ENCODE measurements around the gene LRP2. TPM values are rescaled to one million over a fixed set of nuclear protein-coding genes. Genes with fewer than 3 reads are reported as not detected.
"Not testable (repeated sequence)": the region's sequence is repeated elsewhere in the genome, so short reads cannot be mapped to it uniquely, and the experiment has no call there.

Gene LRP2
- total RNA-seq, 3 donors from 2014 or later (not counting 1 experiment from before 2014, with no cell fraction given), result not detected

DNA sequence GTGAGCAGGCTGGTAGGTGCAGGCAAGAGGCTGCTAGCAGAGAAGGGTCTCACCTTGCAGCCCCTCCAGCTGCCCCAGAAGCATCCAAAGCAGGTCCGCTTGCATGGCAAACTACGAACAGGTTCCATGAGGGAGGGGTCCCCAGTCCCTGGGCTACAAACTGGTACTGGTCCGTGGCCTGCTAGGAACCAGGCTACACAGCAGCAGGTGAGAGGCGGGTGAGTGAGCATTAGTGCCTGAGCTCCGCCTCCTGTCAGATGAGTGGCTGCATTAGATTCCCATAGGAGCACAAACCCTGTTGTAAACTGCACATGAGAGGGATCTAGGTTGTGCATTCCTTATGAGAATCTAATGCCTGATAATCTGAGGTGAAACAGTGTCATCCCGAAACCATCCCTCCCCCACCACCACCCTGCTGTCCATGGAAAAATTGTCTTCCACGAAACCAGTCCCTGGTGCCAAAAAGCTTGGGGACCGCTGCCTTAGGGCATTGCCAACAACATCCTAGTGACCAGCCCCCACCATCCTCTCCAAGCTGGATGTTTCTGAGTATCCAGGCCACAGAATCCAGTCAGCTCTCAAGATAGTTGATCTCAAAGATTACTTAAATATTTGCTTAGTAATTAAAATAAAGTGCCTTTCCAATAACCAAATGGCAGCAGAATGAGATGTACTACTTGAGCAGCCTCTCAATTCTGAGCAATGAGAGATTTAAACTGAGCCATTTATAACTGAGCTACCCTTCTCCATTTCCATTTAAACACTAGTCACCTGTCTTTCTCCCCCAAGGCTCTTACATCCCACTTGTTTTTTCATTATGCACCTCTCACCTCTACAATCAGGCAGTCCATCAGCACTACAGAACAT is 32.4 kb downstream of the LRP2 start:
- no peak overlapping the region for H3K27ac ChIP-seq (ENCODE audit: low read length)
- Mint-ChIP-seq H3K4me1 (no peaks in the 10 kb centered on the region), H3K9me3 (no peaks in the 10 kb centered on the region), H3K27me3 (ENCODE audit: low read depth in 2 of 2) (peaks cover 5 to 9% of the 10 kb centered on the region in 2 donors), H3K36me3 (no peaks in the 10 kb centered on the region), H3K4me3 (no peak overlapping the region), H3K27ac (no peak overlapping the region)
- TF ChIP-seq, protein P1, sequence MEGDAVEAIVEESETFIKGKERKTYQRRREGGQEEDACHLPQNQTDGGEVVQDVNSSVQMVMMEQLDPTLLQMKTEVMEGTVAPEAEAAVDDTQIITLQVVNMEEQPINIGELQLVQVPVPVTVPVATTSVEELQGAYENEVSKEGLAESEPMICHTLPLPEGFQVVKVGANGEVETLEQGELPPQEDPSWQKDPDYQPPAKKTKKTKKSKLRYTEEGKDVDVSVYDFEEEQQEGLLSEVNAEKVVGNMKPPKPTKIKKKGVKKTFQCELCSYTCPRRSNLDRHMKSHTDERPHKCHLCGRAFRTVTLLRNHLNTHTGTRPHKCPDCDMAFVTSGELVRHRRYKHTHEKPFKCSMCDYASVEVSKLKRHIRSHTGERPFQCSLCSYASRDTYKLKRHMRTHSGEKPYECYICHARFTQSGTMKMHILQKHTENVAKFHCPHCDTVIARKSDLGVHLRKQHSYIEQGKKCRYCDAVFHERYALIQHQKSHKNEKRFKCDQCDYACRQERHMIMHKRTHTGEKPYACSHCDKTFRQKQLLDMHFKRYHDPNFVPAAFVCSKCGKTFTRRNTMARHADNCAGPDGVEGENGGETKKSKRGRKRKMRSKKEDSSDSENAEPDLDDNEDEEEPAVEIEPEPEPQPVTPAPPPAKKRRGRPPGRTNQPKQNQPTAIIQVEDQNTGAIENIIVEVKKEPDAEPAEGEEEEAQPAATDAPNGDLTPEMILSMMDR (IDR thresholded peaks at IDR 0.05), result no peak
- intact Hi-C loops (cut with micrococcal nuclease), result no loop called here
- H3K27me3 ChIP-seq (ENCODE audit: control insufficient read depth, insufficient read depth, low read length), result peaks cover 3% of the 10 kb centered on the region
- 96% methylated on average over 8 of the region's 8 CpGs for WGBS (ENCODE audit: insufficient coverage)
- H3K36me3 ChIP-seq (ENCODE audit: control insufficient read depth, insufficient read depth, low read length), result no peaks in the 10 kb centered on the region
- no peak overlapping the region for H3K4me3 ChIP-seq (ENCODE audit: low read length)
- ATAC-seq (no peak), DNase-seq (no peak)
- H3K9me3 ChIP-seq (ENCODE audit: control insufficient read depth, insufficient read depth, low read length), result no peaks in the 10 kb centered on the region
- H3K4me1 ChIP-seq (ENCODE audit: control insufficient read depth, insufficient read depth, low read length), result no peaks in the 10 kb centered on the region

DNA sequence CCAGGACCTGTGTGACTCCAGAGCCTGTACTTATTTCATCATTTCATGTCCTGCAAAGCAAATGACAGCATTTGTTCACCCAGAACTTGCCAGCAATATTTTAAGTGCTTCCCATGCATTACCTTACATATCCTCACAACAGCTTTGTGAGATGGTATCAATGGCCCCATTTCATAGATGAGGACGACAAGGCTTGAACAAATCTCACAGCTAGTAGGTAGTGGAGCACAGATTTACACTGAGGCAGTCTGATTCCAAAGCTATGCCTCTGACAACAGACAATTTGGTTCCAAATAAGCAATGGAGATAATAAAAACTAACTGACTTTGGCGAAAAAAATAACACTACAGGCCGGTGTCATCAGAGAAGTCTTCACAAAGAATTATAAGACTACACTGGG is 33.5 kb downstream of the LRP2 start:
- intact Hi-C loops (cut with micrococcal nuclease), result no loop called here
- no peaks in the 10 kb centered on the region for H3K4me1 ChIP-seq (ENCODE audit: control insufficient read depth, insufficient read depth, low read length)
- TF ChIP-seq, protein P1 (IDR thresholded peaks at IDR 0.05), result no peak
- no peak overlapping the region for H3K4me3 Mint-ChIP-seq
- peaks cover 5 to 9% of the 10 kb centered on the region in 2 donors for H3K27me3 Mint-ChIP-seq (ENCODE audit: low read depth in 2 of 2)
- no peaks in the 10 kb centered on the region for H3K36me3 Mint-ChIP-seq
- DNase-seq (no peak), ATAC-seq (no peak)
- peaks cover 3% of the 10 kb centered on the region for H3K27me3 ChIP-seq (ENCODE audit: control insufficient read depth, insufficient read depth, low read length)
- 95% methylated on average over 3 of the region's 3 CpGs for WGBS (ENCODE audit: insufficient coverage)
- no peaks in the 10 kb centered on the region for H3K36me3 ChIP-seq (ENCODE audit: control insufficient read depth, insufficient read depth, low read length)
- no peaks in the 10 kb centered on the region for H3K4me1 Mint-ChIP-seq
- no peaks in the 10 kb centered on the region for H3K9me3 Mint-ChIP-seq
- no peak overlapping the region for H3K27ac Mint-ChIP-seq
- H3K4me3 ChIP-seq (ENCODE audit: low read length), result no peak overlapping the region
- H3K27ac ChIP-seq (ENCODE audit: low read length), result no peak overlapping the region
- H3K9me3 ChIP-seq (ENCODE audit: control insufficient read depth, insufficient read depth, low read length), result no peaks in the 10 kb centered on the region

DNA sequence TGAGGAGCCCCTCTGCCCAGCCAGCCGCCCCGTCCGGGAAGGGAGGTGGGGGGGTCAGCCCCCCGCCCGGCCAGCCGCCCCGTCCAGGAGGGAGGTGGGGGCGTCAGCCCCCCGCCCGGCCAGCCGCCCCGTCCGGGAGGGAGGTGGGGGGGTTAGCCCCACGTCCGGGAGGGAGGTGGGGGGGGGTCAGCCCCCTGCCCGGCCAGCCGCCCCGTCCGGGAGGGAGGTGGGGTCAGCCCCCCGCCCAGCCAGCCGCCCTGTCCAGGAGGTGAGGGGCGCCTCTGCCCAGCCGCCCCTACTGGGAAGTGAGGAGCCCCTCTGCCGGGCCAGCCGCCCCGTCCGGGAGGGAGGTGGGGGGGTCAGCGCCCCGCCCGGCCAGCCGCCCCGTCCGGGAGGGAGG is 34.5 kb downstream of the LRP2 start:
- H3K27me3 ChIP-seq (ENCODE audit: control insufficient read depth, insufficient read depth, low read length); ATAC-seq; H3K36me3 ChIP-seq (ENCODE audit: control insufficient read depth, insufficient read depth, low read length); H3K27ac ChIP-seq (ENCODE audit: low read length); H3K4me3 Mint-ChIP-seq; H3K36me3 Mint-ChIP-seq; H3K27ac Mint-ChIP-seq; H3K4me3 ChIP-seq (ENCODE audit: low read length); intact Hi-C loops (cut with micrococcal nuclease); H3K4me1 Mint-ChIP-seq; H3K9me3 Mint-ChIP-seq; H3K4me1 ChIP-seq (ENCODE audit: control insufficient read depth, insufficient read depth, low read length); H3K9me3 ChIP-seq (ENCODE audit: control insufficient read depth, insufficient read depth, low read length); DNase-seq: not testable (repeated sequence)
- peaks cover 7 to 16% of the 10 kb centered on the region in 2 donors for H3K27me3 Mint-ChIP-seq (ENCODE audit: low read depth in 2 of 2)
- WGBS (ENCODE audit: insufficient coverage), result 97% methylated on average over 10 of the region's 33 CpGs

DNA sequence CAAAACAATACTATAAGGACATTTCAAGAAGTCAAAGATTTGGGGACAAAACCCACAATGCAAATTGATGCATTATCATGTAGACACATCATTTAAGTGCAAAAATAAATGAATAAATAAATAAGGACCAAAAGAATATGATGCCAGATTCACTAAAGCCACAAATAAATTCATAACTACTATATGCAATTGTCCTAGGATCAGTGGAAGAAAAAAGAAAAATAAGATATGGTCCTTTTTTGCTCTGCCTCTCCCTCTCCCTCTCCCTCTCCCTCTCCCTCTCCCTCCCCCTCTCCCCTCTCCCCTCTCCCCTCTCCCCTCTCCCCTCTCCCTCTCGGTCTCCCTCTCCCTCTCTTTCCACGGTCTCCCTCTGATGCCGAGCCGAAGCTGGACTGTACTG is 36.4 kb downstream of the LRP2 start:
- H3K27me3 Mint-ChIP-seq (ENCODE audit: low read depth in 2 of 2); DNase-seq; H3K36me3 Mint-ChIP-seq; H3K27me3 ChIP-seq (ENCODE audit: control insufficient read depth, insufficient read depth, low read length); H3K27ac ChIP-seq (ENCODE audit: low read length); H3K9me3 Mint-ChIP-seq; H3K4me1 Mint-ChIP-seq; H3K4me3 ChIP-seq (ENCODE audit: low read length); ATAC-seq; H3K9me3 ChIP-seq (ENCODE audit: control insufficient read depth, insufficient read depth, low read length); intact Hi-C loops (cut with micrococcal nuclease); H3K4me3 Mint-ChIP-seq; H3K36me3 ChIP-seq (ENCODE audit: control insufficient read depth, insufficient read depth, low read length); H3K4me1 ChIP-seq (ENCODE audit: control insufficient read depth, insufficient read depth, low read length); H3K27ac Mint-ChIP-seq: not testable (repeated sequence)
- WGBS (ENCODE audit: insufficient coverage), result no CpG with 5 or more reads among the region's 4 CpGs

Data from natural killer cell (primary cell).